ENCODE data around the gene GPATCH2. TPM values are rescaled to one million over a fixed set of nuclear protein-coding genes. Genes with fewer than 3 reads are reported as not detected.
"Not testable (repeated sequence)": the region's sequence is repeated elsewhere in the genome, so short reads cannot be mapped to it uniquely, and the experiment has no call there.

The GPATCH2 gene
- total RNA-seq, 1 donor from 2014 or later, result 26.2 TPM

DNA sequence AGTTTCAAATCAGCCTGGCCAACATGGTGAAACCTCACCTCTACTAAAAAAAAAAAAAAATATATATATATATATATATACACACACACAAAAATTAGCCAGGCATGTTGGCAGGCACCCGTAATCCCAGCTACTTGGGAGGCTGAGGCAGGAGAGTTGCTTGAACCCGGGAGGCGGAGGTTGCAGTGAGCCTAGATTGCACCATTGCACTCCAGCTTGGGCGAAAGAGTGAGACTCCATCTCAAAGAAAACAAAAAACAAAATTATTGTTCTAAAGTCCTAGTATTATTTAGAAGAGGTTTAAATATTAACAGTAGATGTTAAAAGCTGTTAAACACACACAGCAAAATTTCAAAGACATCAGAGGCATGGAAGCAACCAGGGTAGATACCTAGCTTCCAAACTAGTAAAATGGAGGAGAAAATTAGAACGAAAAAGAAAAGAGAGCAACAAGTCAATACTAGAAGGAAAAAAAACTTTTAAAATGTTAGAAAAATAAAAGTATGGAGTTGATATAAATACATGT, 46.5 kb downstream of the GPATCH2 start:
- DNase-seq (ENCODE audit: low spot score), result not testable (repeated sequence)

DNA sequence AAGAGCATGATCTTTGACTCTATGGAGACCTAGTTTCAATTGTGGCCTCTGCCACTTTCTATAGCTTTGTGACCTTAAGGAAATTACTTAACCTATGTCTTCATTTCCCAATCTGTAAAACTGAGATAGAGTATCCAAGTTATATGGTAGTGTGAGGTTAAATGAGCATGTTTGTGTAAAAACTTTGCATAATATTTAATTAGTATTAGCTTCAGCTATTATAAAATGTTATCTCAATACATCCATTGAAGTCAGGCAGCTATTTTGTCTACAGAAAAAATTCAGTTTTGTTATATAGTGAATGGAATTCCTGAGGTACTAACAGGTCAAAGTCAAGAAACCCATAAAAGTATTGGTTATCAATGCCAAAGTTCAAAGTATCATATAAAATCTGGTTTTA, 53.6 kb downstream of the GPATCH2 start:
- DNase-seq (ENCODE audit: low spot score), result no peak

DNA sequence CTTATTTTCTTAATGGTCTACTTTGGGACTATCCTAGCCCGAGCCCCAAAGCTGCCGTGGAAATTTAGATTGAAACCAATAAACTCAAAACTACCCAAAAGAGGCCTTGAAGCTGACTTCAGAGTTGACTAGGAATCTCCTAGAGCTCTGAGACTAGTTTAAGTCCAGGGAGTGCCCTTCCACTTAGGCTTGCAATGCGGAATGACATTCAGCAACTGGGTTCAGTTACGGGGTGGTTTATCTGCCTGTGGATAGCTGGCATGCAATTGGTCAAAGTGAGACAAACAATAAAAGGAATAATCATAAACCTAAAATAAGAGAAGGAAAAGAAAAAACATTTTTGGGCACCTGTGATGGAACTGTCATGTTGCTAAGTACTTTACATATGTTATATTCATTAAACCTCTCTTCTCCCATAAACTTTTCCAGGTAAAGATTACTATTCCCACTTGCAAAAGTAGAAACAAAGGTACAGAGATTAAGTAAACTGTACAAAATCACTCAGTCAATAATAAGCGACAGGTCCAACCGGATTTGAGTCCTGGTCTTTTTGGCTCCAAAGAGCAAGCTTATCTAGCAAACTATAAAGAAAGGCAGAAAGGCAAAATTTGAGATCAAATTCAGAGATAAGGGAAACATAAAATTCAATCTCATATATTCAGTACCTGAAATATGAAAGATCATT, 56.5 kb downstream of the GPATCH2 start:
- no peak for DNase-seq (ENCODE audit: low spot score)

DNA sequence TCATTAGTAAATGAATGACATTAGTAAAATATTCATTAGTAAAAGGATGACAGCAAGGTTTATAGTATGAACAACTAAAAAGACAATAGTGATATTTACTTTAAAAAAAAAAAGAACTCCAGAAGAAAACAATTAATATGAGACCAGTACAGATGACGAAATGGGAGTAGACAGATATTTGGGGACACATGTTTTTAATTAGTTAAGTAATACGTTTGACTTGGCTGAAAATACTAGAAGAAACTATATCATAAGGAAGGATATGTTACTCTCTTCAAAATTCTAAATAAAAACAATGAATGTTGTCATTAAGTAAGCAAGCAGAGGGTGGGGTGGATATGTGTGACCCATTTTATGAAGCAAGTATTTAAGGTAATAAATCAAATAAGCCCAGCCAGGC, 61.9 kb downstream of the GPATCH2 start:
- no peak for DNase-seq (ENCODE audit: low spot score)

DNA sequence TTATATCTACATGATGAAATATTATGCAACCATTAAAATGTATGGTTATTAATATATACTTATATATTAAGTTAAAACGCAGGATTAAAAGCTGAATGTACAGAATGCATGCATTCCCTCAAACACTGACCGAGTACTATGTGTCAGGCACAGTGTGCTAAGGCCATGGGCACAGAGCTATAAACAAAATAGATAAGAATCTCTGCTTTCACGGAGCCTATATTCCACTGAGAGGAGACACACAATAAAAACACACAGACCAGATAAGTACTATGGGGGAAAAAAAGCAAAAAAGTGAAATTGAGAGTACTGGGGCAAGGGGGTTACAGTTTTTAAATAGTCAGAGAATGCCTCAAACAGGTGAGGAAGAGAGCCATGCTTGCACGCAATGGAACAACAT, 62.7 kb downstream of the GPATCH2 start:
- no peak for DNase-seq (ENCODE audit: low spot score)

DNA sequence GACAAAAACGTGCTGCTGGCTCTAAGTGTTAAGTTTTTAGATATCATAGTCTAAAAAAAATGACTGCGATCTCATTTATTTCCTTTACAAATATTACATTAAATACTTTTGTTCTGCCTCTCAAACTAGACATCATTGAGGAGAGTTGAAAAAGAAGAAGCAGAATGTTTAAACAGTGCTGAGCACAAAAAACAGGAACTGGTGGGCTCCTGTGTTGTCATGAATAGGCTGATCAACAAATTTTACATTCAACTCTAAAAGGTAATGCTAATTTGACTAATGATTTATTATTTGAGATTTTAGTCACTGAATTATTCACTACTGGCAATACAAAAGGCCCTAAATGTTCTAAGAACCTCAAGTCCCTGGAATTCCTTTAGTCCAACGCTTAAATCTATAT, 66.1 kb downstream of the GPATCH2 start:
- no peak for DNase-seq (ENCODE audit: low spot score)

DNA sequence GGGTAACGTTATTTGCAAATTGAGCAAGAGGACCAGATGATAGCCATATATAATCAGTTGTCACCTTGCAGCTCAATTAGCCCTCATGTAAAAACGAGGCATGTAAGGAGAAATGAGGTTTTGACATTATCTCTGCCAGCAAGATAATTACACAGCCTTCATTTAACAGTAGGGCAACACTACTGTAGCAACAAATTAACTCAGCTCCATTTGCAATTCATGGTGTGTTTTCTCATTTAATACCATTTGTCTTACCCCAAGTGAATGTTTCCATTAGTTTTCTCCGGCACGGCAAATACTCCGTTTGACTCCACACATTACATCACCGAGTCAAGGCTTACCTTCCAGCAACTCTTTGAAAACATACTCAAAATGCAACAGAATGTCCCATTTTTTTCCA, 66.7 kb downstream of the GPATCH2 start:
- DNase-seq (ENCODE audit: low spot score), result no peak

DNA sequence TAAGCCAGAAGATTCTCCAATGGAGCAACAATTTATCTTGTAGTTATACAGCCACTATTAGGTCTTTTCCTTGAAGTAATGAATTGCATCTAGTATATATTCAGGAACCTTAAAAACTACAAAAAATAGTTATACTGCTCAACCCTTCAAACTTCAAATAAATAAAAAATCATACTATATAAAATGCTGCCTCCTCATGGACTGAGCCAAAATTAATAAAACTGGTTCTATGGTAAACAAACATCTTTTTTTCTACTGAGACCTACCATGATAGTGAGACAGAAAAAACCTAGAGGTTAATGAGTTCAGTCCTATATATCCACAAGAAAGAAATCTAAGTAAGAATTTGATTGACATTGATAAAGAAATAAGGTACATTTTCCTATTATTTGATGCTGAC, 67.7 kb downstream of the GPATCH2 start:
- DNase-seq (ENCODE audit: low spot score), result no peak

DNA sequence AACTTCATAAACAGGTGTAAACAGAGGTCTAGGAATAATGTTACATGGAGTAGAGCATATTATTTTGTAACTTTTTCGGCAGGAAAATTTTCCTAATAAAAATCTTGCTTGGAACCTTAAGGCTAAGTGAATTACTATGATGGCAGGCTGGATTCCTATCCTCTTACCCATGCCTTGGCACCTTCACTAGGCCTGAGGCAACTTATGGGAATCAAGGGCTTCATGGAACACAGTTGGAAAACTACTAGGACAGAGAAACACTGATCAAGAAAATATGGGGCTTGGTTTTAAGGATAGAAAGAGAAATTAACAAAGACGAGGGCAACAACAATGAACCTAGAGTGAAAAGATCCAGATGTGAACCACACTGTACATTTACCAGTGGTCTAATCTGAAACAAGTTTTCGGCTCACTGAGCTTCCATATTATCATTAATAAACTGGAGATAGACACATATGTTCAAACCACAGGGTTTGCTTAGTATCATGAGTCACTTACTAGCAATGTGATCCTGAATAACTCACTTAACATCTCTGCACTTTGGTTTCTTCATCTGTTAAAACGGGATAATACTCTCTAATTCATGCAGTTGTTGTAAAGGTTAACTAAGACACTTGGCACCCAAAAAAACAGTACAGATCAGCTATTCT, 68.5 kb downstream of the GPATCH2 start:
- DNase-seq (ENCODE audit: low spot score), result no peak

DNA sequence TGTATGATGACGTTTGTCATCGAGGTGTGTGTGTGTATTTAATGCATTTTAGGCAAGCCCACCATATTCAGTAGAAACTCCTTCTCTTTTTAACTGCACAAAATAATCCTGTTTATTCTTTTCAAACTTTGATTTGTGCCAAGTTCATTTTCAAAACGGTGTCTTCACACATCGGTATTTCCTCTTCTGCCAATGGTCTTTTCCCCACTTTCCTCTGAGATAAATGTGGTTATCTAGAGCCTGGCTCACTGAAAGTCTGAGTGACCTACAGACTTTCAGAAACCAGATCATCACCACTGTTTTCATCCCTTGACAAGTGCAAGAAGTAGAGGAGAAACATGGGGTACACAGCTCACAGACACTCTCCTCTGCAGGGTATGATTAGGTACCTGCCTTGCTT, 69.4 kb downstream of the GPATCH2 start:
- no peak for DNase-seq (ENCODE audit: low spot score)

DNA sequence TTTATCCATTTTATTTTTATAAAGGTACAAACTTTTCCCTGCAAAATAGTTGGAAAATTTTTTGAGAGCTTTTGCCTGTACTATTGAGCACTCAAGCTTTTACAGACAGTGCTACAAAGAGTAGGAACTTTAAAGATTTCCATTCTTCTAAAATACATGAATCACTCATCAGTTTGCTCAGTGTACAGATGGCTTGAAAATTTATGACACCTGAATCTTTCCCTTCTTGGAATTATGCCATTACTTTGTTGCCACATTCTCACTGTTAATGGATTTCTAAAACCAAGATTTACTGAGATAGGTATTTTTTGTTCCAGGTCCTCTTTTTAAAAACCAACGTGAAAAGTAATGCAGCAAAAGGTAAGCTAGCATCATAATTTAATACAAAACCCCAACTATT, 76.0 kb downstream of the GPATCH2 start:
- no peak for DNase-seq (ENCODE audit: low spot score)

DNA sequence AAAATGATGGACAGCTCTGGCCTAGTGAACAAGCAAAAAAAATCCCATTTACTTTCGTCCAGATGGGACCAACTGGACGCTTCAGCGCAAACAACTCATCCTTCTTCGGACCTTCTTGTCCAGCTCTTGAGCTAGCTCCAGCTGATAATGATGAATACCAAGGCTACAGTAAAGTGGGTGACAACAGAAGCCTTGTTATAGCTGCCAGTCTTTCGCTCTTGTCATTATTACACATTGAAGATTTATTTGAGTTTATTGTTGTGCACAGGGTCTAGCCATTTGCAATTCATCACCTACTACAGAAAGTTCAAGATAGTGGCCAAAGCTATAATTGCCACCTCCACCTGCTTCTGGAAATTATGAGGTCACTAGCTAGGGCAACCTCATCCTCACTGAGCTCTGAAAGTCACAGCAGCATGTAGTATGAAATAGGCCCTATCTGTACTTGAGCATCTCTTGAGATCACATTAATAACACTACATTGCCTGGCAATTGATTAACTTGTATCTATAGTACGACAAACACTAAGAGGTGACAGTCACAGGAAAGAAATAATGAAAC, 76.9 kb downstream of the GPATCH2 start:
- no peak for DNase-seq (ENCODE audit: low spot score)

DNA sequence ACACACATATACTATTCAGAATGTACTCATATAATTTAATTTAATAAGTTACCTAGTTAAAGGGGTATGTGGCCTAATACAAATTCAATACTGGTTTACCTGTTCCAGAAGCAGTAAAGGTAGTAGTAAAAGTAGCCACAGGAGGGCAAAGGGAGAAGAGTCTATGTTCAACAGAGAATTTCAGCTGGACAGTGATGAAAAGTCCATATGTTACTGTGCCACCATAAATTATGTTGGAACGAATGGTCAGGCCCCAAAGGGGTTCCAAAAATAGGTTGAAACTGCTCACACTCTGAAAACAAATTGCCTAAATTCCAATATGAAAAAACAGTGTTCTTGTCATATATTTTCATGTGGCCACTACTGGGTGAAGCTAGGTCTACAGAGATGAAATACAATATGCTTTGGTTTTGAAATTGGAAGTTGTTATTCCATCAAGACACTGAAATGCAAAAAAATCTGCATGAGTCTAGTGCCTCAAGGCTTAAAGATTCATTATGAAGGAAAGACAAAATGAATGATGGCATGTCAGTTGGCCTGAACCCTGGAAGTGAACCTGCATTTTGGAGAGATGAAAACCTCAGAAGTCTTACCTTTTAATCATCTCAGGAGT, 78.4 kb downstream of the GPATCH2 start:
- DNase-seq (ENCODE audit: low spot score), result no peak

DNA sequence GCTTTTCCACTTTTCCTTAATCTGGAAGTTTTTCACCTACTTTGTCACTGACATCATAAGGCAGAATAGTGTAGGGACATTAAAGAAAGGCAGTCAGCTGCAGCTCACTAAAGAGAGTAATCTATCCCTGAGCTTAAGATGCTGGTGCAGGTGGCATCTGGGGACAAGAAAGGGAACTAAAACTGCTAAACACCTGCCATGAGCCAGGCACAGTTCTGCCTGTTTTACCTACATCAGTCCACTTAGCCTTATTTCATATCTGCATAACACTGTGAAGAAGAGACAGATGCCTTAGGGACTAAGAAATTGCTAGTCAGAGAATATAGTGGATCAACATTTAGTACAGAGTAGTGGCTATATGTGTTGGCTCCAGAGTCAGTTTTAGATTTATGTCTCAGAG, 88.1 kb downstream of the GPATCH2 start:
- DNase-seq (ENCODE audit: low spot score), result no peak

DNA sequence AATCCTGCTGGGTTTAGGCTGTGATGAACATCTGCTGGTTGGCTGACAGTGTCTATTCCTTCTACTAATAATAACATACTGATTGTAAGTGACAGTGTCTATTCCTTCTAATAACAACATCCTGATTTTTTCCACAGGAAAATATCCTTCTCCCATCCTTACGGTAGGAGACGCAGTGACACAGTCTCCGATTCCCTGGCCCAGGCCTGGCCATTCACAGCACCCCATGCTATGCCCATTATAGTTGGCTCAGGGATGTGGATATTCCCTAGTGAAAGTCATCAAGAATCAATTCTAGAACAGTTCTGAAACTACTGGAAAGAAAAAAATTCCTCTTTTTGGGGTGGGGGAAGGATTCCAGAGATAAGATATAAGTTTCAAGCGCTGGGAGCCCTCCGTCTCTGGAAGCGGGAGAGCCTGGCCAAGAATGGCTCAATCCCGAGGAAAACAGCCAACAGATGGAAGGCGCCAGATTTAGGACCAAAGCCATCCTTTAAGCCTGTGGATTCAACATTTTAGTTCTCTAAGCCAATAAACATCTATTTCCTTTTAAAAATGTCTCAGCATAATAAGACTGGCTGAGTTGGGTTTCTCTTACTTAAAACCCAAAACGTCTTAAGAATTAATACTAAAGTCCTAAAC, 88.6 kb downstream of the GPATCH2 start:
- DNase-seq (ENCODE audit: low spot score), result no peak

DNA sequence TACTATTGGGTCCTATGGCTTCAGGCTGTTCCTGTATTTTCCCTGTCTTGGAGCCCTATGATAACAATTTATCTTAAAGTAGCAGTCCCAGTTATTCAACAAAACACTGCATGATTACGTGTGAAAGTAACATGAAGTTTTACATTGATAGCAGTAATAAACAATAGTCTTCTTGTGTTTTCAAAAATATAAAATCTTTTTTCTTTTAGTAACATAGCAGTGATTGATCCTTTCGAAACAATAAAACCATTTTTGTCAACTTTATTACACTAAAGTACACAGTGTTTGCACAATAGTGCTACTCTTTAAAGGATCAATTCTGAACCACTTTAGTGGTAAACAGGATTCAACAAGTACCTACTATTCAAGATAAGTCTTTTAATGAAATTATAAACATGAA, 90.6 kb downstream of the GPATCH2 start:
- DNase-seq (ENCODE audit: low spot score), result no peak

DNA sequence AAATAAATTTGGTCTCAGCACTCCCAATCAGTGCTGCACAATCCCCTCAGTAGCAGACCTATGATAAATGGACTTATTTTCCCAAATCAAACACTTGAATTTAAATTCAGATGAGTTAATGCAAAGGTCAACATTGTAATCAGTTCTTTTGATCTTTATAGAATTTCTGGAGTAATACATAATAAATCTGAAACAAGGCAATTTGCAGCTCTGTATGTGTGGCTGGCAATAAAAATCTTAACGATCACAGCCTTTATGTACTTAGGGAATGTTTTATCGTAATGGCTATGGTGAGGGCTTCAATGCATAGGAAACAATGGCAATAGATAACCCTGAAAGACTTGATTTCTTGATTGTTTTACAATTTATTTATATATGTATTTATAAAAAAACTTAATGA, 91.4 kb downstream of the GPATCH2 start:
- DNase-seq (ENCODE audit: low spot score), result no peak

DNA sequence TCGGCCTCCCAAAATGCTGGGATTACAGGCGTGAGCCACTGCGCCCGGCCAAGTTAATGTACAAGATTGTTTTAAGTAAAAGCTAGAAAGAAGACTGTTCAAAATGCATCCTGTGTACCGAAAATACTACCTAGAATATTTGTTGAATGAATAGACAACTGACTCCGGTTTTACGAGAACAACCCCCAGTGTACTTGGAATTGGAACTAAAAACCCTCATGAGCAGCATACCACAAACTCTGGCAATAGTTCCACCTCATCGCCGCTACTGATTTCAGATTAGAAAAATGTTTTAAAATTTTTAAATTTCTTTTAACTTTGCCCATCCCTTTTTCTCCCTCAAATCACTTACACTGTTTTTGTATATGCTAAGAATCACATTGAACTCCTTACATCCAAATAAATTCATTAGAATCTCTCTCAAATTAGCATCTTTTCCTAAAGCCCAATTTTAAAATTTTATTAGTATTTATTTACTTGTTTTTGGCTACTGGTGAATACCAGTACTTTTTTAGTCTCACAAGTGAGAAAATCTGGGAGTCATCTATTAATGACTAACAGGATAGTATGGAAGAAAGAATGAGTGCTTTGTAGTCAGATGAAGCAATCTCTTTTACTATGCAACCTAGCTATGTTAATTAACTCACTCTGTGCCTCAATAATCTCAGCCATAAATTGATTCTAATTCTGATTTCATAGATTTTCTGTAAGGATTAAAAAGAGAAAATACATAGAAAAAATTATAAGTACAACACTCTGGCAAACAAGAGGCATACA, 95.1 kb downstream of the GPATCH2 start:
- no peak for DNase-seq (ENCODE audit: low spot score)

DNA sequence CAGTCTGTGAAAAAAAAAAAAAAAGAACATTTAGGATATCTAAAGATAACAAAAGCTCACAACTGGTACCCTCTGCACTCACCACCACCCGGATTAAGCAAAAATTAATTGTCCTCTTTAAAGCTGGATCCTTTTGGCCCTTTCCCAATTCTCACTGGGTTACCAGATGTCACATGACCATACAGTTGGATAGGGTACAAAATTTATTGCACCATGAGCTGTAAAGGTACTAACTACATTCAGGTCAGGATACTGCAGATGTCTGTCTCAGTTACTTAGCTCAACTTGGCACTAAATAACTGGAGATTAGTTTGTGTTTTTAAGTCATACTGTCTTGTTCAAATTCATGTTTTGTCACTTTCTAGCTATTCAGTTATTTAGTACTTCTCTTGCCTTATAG, 96.3 kb downstream of the GPATCH2 start:
- DNase-seq (ENCODE audit: low spot score), result no peak

DNA sequence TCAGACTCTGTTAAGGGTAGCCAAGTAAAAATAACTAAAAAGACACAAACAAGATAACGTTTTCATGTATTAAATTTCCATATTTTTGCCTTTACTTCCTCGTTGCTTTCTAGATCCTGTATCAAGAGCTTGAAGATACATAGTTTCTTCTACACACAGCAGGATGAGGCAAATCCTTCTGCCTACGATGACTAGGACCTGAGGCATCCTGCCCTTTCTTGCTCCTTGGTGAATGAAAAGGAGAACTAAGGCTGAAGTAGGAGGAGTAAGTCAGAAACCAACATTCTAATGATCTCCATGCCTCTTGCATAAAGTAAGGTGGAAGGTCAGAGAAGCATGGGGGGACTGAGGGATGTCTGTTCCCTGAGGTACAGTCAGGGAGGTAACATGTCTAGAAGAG, 102.6 kb downstream of the GPATCH2 start:
- no peak for DNase-seq (ENCODE audit: low spot score)

DNA sequence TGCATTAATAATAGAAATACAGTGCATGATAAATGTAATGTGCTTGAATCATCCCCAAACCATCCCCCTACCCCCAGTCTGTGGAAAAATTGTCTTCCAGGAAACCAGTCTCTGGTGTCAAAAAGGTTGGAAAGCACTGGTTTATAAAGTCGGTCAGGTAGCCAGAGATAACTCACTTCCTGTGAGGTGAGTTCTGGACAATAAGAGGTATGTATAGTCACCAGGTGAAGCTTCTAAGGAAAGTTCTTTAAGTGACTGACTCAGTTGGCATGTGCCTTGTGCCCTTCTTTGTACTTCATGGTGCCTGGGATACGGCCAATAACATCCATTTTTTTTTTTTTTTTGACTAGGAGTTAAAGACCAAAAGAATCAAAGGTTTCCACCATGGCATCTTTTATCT, 103.7 kb downstream of the GPATCH2 start:
- no peak for DNase-seq (ENCODE audit: low spot score)

DNA sequence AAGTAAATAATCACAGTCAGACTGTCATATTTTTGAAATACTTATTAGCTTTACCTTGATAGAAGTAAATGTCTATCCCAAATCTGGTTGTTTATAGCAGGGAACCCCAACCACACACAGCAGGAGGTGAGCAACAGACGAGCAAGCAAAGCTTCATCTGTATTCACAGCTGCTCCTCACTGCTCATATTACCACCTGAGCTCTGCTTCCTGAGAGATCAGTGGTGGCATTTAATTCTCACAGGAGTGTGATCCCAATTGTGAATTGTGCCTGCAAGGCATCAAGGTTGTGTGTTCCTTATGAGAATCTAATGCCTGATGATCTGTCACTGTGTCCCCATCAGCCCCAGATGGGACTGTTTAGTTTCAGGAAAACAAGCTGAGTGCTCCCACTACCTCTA, 104.3 kb downstream of the GPATCH2 start:
- no peak for DNase-seq (ENCODE audit: low spot score)
